ENCODE results near the gene SASH1.

The SASH1 gene

GRCh38 chr6:148455674-148456558 lies 113.3 kb downstream of the SASH1 start:
- DNase-seq: peak in 53 of 56 donors; percentile 14 to 91 (median 69)

- DNase-seq: no peak
Observed at GRCh38 chr6:148457137-148457842, 114.7 kb downstream of the SASH1 start.

GRCh38 chr6:148457843-148458159 lies 115.2 kb downstream of the SASH1 start:
- no peak for DNase-seq

- no peak for DNase-seq
Observed at GRCh38 chr6:148459238-148459637, 116.6 kb downstream of the SASH1 start.

GRCh38 chr6:148460876-148461646 lies 118.4 kb downstream of the SASH1 start:
- no peak for DNase-seq

GRCh38 chr6:148461986-148462577 lies 119.4 kb downstream of the SASH1 start:
- no peak for DNase-seq

GRCh38 chr6:148463671-148464070 lies 121.0 kb downstream of the SASH1 start:
- DNase-seq: no peak

- peak in 47 of 56 donors; percentile 5 to 88 (median 50) for DNase-seq
Observed at GRCh38 chr6:148464319-148465010, 121.8 kb downstream of the SASH1 start.

- no peak for DNase-seq
Observed at GRCh38 chr6:148465011-148465335, 122.3 kb downstream of the SASH1 start.

GRCh38 chr6:148465670-148466069 lies 123.0 kb downstream of the SASH1 start:
- no peak for DNase-seq

GRCh38 chr6:148466158-148466557 lies 123.5 kb downstream of the SASH1 start:
- DNase-seq: peak in 13 of 56 donors; percentile 5 to 56 (median 26)

GRCh38 chr6:148467926-148468325 lies 125.3 kb downstream of the SASH1 start:
- no peak for DNase-seq

GRCh38 chr6:148470156-148470555 lies 127.5 kb downstream of the SASH1 start:
- no peak for DNase-seq

- DNase-seq: no peak
Observed at GRCh38 chr6:148470606-148471465, 128.2 kb downstream of the SASH1 start.

- peak in 2 of 56 donors; percentile 11 to 16 for DNase-seq
Observed at GRCh38 chr6:148471624-148472159, 129.1 kb downstream of the SASH1 start.

- peak in 1 of 56 donors; percentile 10 for DNase-seq
Observed at GRCh38 chr6:148472171-148473105, 129.8 kb downstream of the SASH1 start.

- DNase-seq: no peak
Observed at GRCh38 chr6:148479497-148479896, 136.9 kb downstream of the SASH1 start.

- DNase-seq: no peak
Observed at GRCh38 chr6:148487461-148487860, 144.8 kb downstream of the SASH1 start.
